SK-N-SH treated with all-trans-retinoic acid at 6 μM for 48 hours (cell line): ENCODE measurements around the gene ANG.

Source experiments
- ATAC-seq: fragments of 200-7000 bp; cut with Tn5 transposase; 3 replicates; pipeline ENCODE4 v1.9.1; 2020; ENCODE audit warnings: mild to moderate bottlenecking, moderate library complexity
- ARNTL ChIP-seq: fragments of 450-650 bp; formaldehyde crosslinking; IDR thresholded peaks from 2 replicates; pipeline ENCODE4 v1.5.0; 2020; ENCODE audit warnings: low read depth, mild to moderate bottlenecking, moderate library complexity, borderline replicate concordance
- BACH2 ChIP-seq: fragments of 250-450 bp; sonication (Bioruptor Pico); IDR thresholded peaks from 2 replicates; pipeline ENCODE4 v1.9.0; 2021; ENCODE audit warnings: mild to moderate bottlenecking, borderline replicate concordance
- CREB5 ChIP-seq: fragments of 250-450 bp; sonication (Bioruptor Pico); IDR thresholded peaks from 2 replicates; pipeline ENCODE4 v1.5.1; 2020; ENCODE audit warnings: low read depth, mild to moderate bottlenecking, moderate library complexity
- CSDC2 ChIP-seq: fragments of 250-450 bp; sonication (Bioruptor Pico); IDR thresholded peaks from 2 replicates; pipeline ENCODE4 v1.5.0; 2020; ENCODE audit warnings: mild to moderate bottlenecking, moderate library complexity
- CSRNP3 ChIP-seq: fragments of 250-450 bp; sonication (Bioruptor Pico); IDR thresholded peaks from 2 replicates; pipeline ENCODE4 v1.5.1; 2021; ENCODE audit warnings: mild to moderate bottlenecking, moderate library complexity
- ESRRG ChIP-seq: fragments of 250-450 bp; sonication (Bioruptor Pico); IDR thresholded peaks from 2 replicates; pipeline ENCODE4 v1.6.1; 2021; ENCODE audit warnings: mild to moderate bottlenecking
- GLIS3 ChIP-seq: fragments of 250-450 bp; sonication (Bioruptor Pico); IDR thresholded peaks from 2 replicates; pipeline ENCODE4 v1.5.0; 2020; ENCODE audit warnings: mild to moderate bottlenecking, moderate library complexity
- ISL1 ChIP-seq: fragments of 250-450 bp; sonication (Bioruptor Pico); IDR thresholded peaks from 2 replicates; pipeline ENCODE4 v2.1.2; 2022; ENCODE audit warnings: mild to moderate bottlenecking, moderate library complexity
- OSR1 ChIP-seq: fragments of 250-450 bp; sonication (Bioruptor Pico); IDR thresholded peaks from 2 replicates; pipeline ENCODE4 v1.8.0; 2022; ENCODE audit warnings: moderate library complexity, mild to moderate bottlenecking, inconsistent platforms
- PATZ1 ChIP-seq: fragments of 250-450 bp; sonication (Bioruptor Pico); IDR thresholded peaks from 2 replicates; pipeline ENCODE4 v1.8.0; 2020; ENCODE audit warnings: mild to moderate bottlenecking, moderate library complexity, borderline replicate concordance
- PPARA ChIP-seq: fragments of 250-450 bp; sonication (Bioruptor Pico); IDR thresholded peaks from 2 replicates; pipeline ENCODE4 v1.5.0; 2020; ENCODE audit warnings: mild to moderate bottlenecking, borderline replicate concordance
- RARB ChIP-seq: fragments of 250-450 bp; sonication (Bioruptor Pico); IDR thresholded peaks from 2 replicates; pipeline ENCODE4 v1.8.0; 2021; ENCODE audit warnings: mild to moderate bottlenecking, moderate library complexity
- SNAI2 ChIP-seq: fragments of 250-450 bp; sonication (Bioruptor Pico); IDR thresholded peaks from 2 replicates; pipeline ENCODE4 v1.5.0; 2020; ENCODE audit warnings: mild to moderate bottlenecking, moderate library complexity
- TCF4 ChIP-seq: fragments of 250-450 bp; sonication (Bioruptor Pico); IDR thresholded peaks from 2 replicates; pipeline ENCODE4 v1.8.0; 2021; ENCODE audit warnings: mild to moderate bottlenecking, moderate library complexity, borderline replicate concordance
- TOX ChIP-seq: fragments of 250-450 bp; sonication (Bioruptor Pico); IDR thresholded peaks from 2 replicates; pipeline ENCODE4 v1.8.0; 2021; ENCODE audit warnings: mild to moderate bottlenecking, moderate library complexity, borderline replicate concordance
- TSHZ2 ChIP-seq: fragments of 250-450 bp; sonication (Bioruptor Pico); IDR thresholded peaks from 2 replicates; pipeline ENCODE4 v1.5.0; 2020; ENCODE audit warnings: mild to moderate bottlenecking, moderate library complexity
- ZFP3 ChIP-seq: fragments of 250-450 bp; sonication (Bioruptor Pico); IDR thresholded peaks from 2 replicates; pipeline ENCODE4 v1.5.0; 2020; ENCODE audit warnings: mild to moderate bottlenecking, moderate library complexity
- ZFP30 ChIP-seq: fragments of 450-650 bp; formaldehyde crosslinking; IDR thresholded peaks from 2 replicates; pipeline ENCODE4 v1.5.0; 2022; ENCODE audit warnings: mild to moderate bottlenecking, moderate library complexity
- ZNF565 ChIP-seq: fragments of 450-650 bp; formaldehyde crosslinking; conservative IDR thresholded peaks from 2 replicates; pipeline ENCODE4 v1.5.0; 2020; ENCODE audit warnings: low read depth, mild to moderate bottlenecking, moderate library complexity
- ZNF70 ChIP-seq: fragments of 450-650 bp; formaldehyde crosslinking; IDR thresholded peaks from 2 replicates; pipeline ENCODE4 v1.5.0; 2020; ENCODE audit warnings: mild to moderate bottlenecking, moderate library complexity
- ZNF8 ChIP-seq: fragments of 450-650 bp; formaldehyde crosslinking; IDR thresholded peaks from 2 replicates; pipeline ENCODE4 v1.5.0; 2020; ENCODE audit warnings: mild to moderate bottlenecking, moderate library complexity

ANG gene

GRCh38 chr14:20658246-20658645 is 30.3 kb upstream of the ANG start (continued):
- TF ChIP-seq TSHZ2 (CRISPR knock-in tag): no peak
- TF ChIP-seq GLIS3 (CRISPR knock-in tag): no peak
- TF ChIP-seq BACH2 (CRISPR knock-in tag): no peak
- TF ChIP-seq ARNTL: no peak
- TF ChIP-seq ZFP3 (CRISPR knock-in tag): no peak
- no peak for TF ChIP-seq PATZ1
- TF ChIP-seq, all 23 proteins: peak for 0

- no peak for TF ChIP-seq ISL1 (CRISPR knock-in tag)
- no peak for TF ChIP-seq ZNF8 (CRISPR knock-in tag)
- TF ChIP-seq CSRNP3 (CRISPR knock-in tag): no peak
- TF ChIP-seq ARNTL: no peak
- TF ChIP-seq PPARA (CRISPR knock-in tag): no peak
- no peak for TF ChIP-seq OSR1
- no peak for TF ChIP-seq TOX
- TF ChIP-seq TCF4 (CRISPR knock-in tag): no peak
- no peak for TF ChIP-seq CSDC2
- TF ChIP-seq SNAI2 (CRISPR knock-in tag): no peak
- no peak for TF ChIP-seq CREB5 (CRISPR knock-in tag)
- TF ChIP-seq ZNF70 (CRISPR knock-in tag): no peak
- TF ChIP-seq PATZ1: no peak
- TF ChIP-seq BACH2 (CRISPR knock-in tag): no peak
- TF ChIP-seq ESRRG: no peak
- no peak for TF ChIP-seq ZFP3 (CRISPR knock-in tag)
- ATAC-seq: no peak
Observed at GRCh38 chr14:20659336-20659735, 29.2 kb upstream of the ANG start.

GRCh38 chr14:20659813-20660395 is 28.7 kb upstream of the ANG start:
- no peak for ATAC-seq
- TF ChIP-seq PPARA (CRISPR knock-in tag): no peak
- TF ChIP-seq ZFP30 (CRISPR knock-in tag): no peak
- TF ChIP-seq ESRRG: no peak
- no peak for TF ChIP-seq ZNF565 (CRISPR knock-in tag)
- TF ChIP-seq SNAI2 (CRISPR knock-in tag): no peak
- TF ChIP-seq CREB5 (CRISPR knock-in tag): no peak
- no peak for TF ChIP-seq ZFP3 (CRISPR knock-in tag)
- no peak for TF ChIP-seq CSDC2
- TF ChIP-seq ISL1 (CRISPR knock-in tag): no peak
- no peak for TF ChIP-seq ZNF70 (CRISPR knock-in tag)
- no peak for TF ChIP-seq TOX
- no peak for TF ChIP-seq ZNF8 (CRISPR knock-in tag)
- TF ChIP-seq ARNTL: no peak
- no peak for TF ChIP-seq CSRNP3 (CRISPR knock-in tag)
- TF ChIP-seq RARB (CRISPR knock-in tag): no peak
- TF ChIP-seq TSHZ2 (CRISPR knock-in tag): no peak
